ENCODE results near the gene AGR2.
"Not testable (repeated sequence)": the region's sequence is repeated elsewhere in the genome, so short reads cannot be mapped to it uniquely, and the experiment has no call there.

The AGR2 gene

DNA sequence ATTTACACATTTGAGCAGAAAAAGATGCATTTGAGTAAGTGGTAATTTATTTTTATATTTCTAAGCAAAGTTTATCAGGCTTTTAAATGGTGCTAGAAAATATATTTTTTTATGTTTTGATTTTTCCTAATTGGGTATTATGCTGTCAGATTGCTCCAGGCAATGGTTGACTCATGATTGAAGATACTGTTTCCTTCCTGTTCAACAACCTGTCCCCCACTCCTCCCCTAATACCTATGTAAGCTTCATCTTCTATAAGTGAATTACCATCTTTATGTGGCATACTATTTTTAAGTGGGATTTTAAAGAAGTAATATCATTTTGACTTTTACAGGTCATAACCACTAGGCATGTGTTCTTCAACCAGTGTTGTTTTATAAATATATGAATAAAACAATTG is 29.8 kb downstream of the AGR2 start:
- no peak for DNase-seq

DNA sequence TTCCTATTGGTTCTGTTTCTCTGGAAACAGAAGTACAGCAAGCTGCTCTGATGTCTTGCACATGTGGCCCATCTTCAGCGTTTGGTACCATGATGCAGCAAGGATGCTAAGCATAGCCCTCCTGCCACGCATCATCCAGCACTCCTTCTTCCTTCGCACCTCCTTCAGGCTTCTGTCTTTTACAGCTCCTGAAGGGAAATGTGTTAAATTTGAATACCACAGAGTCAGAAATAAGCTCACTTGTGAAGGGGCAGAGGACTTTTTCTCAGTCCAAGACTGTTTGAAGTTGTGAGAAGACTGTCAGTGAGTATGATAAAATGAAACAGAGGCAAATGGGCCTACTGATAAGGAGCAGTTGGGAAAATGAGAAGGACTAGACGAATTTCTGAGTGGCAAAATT is 30.5 kb downstream of the AGR2 start:
- peak in 13 of 56 donors; percentile 2 to 58 (median 14) for DNase-seq

DNA sequence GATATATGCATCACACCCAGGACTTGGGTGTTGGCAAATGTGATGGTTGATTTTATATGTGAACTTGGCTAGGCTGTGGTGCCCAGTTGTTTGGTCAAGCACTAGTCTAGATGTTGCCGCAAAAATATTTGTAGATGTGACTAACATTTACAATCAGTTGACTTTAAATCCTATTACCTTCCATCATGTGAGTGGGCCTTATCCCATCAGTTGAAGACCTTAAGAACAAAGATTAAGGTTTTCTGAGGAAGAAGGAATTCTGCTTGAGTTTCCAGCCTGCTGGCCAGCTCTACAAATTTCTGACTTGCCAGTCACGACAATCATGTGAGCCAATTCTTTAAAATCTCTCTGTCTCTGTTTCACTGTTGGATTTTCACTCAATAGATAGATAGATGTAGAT is 30.9 kb downstream of the AGR2 start:
- DNase-seq: no peak

DNA sequence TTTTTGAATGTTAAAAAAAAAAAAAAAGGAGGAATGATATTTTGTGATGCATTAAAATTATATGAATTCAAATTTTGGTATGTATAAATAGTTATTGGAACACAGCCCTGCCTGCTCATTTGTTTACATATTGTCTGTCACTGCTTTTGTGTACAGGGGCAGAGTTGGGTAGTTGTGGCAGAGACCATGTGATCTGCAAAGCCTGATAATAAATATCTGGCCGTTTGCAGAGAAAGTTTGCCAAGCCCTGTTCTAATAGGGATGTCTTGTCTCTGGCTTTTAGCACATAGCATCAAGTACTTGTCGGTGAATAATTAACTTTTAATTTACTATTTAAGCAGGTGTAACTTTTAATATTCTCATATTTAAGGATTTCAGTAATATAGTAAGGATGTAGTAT is 31.5 kb downstream of the AGR2 start:
- DNase-seq: no peak

DNA sequence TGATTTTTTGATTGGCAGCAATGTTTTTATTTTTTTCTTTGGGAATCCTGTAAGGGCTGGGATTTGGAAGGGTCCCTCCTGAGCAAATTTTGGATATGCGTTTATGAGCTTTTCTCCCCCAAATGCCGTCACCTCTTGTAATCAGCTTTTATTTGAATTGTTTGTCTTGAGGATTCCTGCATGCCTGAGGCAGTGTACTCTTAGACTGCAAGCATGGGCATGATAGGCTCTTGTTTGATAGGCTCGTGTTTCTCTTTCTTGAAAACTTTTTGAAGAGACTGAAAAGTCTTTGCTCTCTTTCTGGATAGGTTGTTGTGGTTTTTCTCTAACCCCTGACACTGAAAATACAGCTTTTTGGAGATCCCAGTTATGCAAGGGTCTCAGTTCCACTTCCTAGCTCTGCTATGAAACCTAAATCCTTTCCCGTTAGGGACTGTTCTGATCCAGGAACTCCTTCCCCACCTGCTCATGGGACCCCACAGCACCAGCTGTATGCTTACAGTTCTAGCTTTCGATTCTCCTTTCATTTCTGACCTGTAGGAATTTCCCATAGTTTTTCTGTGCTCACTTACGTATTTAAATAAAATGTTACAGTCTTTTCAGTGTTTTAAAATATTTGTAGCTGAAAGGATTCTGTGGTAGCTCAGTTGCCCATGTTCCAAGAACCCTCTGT is 34.0 kb downstream of the AGR2 start:
- DNase-seq: no peak

DNA sequence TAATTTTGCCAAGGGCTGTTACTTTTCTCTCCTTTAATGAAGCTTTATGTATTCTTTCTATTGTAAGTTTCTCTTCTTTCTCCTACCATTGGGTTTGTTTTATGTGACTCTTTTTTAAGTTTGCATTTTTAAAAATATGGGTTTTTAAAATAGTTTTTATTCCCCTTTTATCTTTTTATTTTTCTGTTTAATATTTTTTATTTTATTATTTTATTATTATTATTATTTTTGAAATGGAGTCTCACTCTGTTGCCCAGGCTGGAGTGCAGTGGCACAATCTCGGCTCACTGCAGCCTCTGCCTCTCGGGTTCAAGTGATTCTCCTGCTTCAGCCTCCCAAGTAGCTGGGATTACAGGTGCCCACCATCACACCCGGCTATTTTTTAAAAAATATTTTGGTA is 34.8 kb downstream of the AGR2 start:
- DNase-seq: not testable (repeated sequence)

DNA sequence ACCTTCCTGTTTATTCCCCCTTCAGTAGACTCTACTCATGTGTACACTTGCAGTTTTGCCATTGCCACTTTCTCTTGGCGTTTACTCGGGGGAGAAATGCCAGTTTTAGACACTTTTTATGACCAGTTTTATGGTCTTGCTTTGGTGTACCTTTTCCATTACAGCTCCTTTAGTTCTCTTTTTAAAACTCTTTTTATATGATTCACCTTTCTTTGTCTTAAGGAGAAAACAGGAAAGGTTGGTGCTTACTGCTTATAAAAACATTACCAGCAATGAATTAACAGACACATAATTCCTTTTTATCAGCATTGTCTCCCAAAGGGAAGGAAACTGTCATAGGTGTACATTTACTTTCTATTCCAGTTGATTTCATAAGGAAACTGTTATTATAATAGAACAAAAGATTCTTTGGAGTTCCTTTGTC is 39.4 kb downstream of the AGR2 start:
- DNase-seq: no peak

DNA sequence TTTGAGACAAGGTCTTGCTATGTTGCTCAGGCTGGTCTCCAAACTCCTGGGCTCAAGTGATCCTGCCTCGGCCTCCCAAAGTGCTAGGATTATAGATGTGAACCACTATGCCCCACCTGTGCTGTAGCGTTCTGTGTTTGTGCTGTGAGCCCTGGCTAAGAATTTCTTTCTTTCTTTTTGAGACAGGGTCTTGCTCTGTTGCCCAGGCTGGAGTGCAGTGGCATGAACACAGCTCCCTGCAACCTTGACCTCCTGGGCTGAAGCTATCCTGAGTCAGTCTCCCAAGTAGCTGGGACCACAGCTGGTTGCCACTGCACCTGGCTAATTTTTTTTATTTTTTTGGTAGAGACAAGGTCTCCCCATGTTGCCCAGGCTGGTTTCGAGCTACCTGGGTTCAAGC is 39.9 kb downstream of the AGR2 start:
- no peak for DNase-seq

DNA sequence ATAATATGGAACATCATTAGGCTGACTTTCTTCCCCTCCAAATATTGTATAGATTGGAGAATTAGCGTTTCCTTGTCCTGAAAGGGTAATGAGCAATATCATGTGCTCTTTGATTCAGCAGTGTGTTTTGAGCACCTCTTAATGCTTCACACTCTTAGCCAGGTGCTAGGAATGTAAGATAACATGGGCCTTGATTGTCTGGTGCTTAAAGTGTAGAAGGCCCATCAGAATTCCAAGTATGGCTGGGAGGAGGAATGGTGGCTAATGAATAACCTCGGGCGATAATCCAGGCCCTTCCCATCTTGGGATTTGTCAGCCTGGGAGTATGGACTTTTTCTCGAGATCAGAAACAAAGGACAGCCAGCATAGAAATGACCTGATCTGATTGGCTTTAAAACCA is 42.6 kb downstream of the AGR2 start:
- no peak for DNase-seq

DNA sequence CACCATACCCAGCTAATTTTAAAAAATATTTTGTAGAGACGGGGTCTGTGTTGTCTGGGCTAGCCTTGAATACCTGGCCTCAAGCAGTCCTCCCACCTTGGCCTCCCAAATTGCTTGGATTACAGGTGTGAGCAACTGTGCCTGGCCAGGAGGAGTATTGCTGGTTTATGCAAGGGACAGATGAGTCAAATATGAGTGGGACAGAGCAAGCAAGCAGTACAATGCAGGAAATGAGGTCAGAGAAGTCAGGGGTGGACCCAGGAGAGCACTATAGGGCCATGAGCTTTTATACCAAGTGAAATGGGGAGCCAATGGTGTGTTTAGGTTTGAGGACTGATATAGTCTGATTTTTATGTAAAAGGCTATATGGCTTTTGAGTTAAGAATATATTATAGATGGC is 45.0 kb downstream of the AGR2 start:
- no peak for DNase-seq

DNA sequence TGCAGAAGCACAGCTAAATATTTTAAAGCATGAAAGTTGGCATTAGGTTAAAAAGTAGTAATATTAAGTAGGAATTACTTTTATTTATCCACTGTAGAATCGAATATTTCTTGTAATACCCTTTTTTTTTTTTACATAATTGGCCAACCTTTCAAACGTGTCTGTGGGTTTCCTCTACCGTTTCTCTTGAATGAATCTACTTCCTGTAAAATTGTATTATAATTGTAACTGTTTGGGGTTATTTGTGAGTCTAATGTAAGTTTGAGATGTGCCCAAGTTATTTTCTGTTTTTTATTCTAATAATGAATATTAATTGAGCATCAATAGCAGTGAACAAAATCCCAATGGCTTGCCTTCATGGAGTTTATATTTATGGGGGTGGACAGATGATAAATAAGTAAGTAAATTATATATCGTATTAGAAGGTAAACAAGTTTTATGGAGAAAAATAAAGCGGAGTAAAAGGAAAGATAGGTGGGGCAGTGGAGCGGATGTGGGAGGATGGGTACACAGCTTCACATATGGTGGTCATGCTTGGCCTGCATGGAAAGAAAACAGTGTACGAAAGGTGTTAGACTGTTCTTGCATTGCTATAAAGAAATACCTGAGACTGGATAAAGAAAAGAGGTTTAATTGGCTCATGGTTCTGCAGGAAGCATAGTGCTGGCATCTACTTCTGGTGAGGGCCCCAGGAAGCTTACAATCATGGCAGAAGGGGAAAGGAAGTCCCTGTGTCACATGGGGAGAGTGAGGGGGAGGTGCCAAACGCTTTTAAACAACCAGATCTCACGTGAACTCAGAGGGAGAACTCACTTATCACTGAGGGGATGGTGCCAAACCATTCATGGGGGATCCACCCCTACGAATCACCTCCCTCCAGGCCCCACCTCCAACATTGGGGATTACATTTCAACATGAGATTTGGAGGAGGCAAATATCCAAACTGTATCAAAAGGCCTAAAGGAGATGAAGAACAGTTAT is 45.9 kb downstream of the AGR2 start:
- no peak for DNase-seq

DNA sequence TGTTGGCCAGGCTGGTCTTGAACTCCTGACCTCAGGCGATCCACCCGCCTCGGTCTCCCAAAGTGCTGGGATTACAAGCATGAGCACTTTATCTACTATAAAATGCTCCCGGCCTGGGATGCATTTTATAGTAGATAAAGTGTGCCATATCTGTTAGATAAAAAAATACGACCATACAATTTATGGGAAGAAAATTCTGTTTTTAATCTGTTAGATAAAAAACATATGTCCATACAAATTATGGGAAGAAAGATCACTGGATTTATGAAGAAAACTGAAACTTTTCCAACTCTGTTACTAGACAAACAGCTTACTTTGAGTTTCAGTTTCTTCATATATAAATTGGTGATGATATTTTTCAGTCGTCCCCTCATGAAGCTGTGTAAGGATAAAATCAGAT is 46.8 kb downstream of the AGR2 start:
- no peak for DNase-seq

DNA sequence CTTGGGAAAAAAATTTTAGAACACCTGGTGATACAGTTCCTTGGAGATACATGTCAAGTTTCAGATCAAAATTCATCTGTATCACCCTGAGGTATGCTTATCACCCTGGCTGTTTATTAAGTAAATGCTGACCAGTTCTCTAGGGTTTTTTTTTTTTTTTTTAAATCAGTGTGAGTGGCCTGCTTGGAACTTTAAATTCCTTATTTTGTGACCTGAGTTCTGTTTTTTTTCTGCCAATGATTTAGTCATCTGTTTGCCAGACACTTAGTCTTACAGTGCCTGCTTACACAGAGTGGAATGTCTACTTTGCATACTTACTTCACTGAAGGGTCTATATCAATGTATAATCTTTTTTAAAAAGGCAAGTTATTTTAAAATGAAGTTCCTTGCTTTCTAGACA is 49.4 kb downstream of the AGR2 start:
- no peak for DNase-seq

DNA sequence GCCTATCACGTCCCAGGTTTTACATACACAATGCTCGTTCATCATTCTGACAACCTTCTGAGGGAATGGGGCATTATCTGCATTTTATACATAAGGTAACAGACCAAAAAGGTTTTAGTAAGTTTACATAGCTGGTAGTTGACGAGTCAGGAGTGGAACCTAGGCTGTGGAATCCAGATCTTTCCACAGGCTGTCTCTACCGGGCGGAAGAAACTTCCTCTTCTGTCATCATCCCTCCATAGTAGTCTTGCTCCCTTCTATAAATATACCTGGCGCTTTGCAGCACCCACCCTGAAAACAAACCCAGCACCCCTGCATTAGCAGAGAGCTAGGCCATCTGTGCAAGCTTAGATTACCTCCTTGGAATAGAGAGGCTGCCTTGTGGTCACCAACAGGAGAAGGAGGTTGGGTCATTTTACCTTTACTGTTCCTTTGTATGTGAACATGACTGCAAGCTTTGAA is 49.9 kb downstream of the AGR2 start:
- DNase-seq: peak in 4 of 56 donors; percentile 7 to 49 (median 14)

DNA sequence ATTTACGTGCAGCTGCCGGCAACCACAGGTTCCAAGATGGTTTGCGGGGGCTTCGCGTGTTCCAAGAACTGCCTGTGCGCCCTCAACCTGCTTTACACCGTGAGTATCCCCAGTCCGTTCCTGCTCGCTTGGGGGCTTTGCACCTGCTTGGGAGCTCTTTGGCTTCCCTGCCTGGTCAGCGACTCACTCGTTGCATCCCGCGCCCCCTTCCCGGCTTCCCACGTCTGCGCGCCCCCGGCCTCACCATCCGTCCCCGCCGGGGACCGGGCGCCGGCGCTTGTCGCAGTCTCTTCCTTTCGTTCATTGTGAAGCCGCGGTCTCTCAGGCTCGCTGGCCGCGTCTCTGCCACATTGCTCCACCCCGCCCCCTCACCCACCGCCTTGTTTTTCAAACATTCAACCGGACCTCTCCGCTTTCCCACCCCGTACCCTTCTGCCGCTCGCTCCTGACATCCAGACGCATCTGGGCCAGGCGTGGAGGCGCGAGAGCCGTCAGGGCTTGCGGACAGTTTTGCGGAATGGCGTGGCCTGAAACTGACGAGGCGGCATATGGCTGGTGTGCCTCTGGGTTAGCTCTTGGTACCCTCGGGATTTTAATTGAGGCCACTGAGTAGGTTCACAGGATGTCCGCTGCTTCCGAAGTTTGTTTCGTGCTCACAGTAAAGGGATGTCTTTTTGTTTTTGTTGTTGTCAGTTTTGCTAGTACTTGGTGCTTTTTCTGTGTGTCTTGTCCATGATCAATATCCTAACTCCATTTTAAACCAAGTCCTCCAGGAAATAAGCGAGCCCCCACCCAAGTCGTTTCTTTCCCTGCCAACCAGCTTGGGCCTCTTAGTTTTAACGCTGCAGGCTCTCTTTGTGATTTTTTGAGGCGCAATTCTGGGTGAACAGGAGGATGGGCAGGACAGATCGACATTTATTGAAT is 50.6 kb downstream of the AGR2 start:
- DNase-seq: peak in 24 of 56 donors; percentile 2 to 65 (median 39)

DNA sequence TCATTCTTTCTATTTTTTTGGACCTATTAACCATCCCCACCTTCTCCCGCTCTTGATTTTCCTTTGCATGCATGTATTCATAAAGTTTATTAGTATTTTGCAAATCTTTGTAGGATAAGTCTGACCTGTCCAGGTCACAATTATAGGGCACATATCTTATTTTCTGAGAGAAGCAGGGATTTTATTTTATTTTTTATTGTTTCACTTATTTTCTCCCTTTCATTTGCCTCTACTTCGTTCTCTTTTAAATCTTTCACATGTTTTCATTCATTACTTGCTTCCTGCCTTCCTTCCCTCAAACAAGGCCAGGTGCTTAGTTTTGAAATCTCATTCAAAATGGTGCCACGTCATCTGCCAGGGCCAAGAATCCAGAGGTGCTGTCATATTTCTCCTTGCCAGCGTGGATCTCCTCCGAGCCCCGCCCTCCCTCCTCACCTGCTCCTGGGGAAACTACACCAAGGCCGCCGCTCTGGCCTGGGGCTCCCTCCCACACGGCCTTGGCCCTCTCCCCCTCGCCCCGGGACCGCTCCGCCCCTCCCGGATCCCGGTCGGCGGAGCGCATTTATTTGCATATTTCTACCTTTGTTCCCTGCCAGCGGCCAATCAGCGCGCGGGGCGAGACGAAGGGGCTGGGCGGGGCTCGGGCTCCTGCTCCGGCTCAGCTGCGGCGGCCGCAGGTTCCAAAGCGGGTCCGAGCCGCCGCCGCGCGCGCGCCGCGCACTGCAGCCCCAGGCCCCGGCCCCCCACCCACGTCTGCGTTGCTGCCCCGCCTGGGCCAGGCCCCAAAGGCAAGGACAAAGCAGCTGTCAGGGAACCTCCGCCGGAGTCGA is 51.5 kb downstream of the AGR2 start, which contains the start of gene TSPAN13:
TSPAN13 (plus strand) TSS at position 654 of the 830 bp plus-strand sequence. CDS start 213 bp downstream, outside the sequence.
- DNase-seq: peak in 48 of 56 donors; percentile 6 to 78 (median 52)

DNA sequence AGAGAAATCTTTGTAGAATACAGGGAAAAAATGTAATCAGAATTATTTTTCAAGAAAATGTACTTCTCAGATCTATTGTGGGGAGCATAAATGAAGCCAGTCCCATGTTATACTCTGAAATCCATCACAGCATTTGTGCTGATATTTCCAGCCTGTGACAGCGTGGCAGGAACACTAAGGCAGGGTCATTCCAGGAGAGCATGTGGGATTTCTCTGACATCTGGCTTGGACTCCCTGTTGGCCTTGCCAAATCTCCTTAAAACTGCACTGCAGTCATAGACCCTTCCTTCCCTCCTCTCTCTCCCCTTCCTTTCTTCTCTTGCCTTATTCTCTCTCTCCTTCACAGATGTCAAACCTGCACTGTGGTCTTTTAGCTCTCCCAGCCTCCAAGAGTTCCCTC is 57.7 kb downstream of the AGR2 start:
- no peak for DNase-seq

DNA sequence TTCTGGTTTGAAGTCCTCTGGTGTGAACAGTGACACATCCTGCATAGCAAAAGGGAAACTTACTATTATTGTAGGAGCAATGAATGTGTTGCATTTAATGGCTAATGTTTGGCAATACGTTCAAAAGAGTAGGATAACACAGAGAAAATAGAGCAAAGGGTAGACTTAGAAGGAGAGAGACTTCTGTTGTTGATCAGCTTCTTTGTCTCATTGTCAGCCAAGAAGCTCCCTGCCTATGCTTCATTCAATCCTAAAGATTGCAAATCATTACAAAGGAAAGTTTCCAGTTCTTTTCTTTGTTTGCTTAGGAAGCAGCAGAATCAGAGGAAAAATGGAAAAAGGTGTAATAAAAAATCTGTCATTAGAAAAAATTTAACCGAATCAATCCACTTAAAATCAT is 59.2 kb downstream of the AGR2 start:
- no peak for DNase-seq

DNA sequence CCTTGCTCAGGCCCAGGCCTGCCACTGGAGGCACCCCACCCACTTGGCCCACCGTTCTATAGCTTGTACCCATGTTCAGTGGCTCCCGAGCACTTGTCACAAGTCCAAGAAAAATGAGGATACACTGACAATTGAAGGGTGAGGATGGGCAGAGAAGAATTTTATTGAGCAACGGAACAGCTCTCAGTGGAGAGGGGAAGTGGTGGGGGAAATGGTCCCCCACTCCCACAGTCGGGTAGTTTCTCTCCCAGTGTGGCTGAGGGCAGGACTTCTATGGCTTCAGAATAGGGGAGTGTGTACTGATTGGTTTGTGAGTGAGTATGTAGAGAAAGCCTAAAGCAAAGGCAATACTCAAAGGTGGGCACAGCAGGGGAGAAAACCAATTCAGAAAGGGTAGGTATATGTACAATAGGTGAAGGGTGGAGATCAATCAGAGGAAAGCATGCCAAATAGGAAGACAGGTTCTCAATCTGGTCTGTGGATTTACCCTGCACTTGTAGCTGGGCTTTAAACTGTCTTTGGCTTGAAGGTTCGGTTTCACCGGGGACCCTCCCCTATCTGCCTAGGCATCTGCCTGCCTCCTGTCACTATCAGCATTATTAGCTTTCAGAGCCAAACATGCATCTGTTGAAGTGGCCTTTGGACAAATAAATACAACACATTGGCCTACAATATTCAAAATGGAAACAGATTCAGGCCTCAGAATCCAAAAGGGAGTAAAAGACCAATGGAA is 60.1 kb downstream of the AGR2 start:
- DNase-seq: no peak

DNA sequence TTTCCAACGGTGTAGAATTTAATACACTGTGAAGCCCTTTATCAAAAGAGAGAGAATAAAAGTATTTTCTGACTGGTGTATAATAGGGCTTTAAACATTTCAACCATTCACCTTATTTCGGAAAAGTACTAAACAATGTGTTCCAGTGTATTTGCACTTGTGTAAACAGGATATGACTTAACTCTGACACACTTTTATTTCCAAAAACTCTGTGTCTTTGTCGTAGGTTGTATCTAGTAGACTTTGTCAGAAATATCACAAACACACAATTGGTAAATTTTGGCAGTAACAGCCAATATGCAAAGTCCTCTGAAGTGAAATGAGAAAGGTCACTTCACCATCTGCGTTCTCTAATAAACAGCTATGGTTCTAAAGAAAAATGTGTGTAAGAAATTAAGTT is 61.6 kb downstream of the AGR2 start:
- DNase-seq: no peak

Data from amygdala (tissue), 56 donors.